Central memory CD8-positive, alpha-beta T cell (primary cell): ENCODE results near the gene FUBP3.
A peak's percentile ranks its signal among the peaks of the same experiment; 100 is the strongest.

ENCODE experiments used
- ATAC-seq: fragments of 150-1000 bp; cut with Tn5 transposase; replicated peaks from 2 replicates; pipeline ENCODE4 v1.10.0; 2022; ENCODE audit warnings: mild to moderate bottlenecking, moderate FRiP score, moderate number of reproducible peaks; ENCODE audit not compliant: poor library complexity, severe bottlenecking; ENCODE audit errors: extremely low read depth
- DNase-seq, 2 donors: peaks; one replicate each; pipeline ENCODE4 v3.0.0; 2021; ENCODE audit warnings: low spot score in 2 of 2
- H3K27ac Mint-ChIP-seq: one replicate; pipeline ENCODE4 v1.8.0; 2022; ENCODE audit warnings: low read depth, mild to moderate bottlenecking, moderate library complexity, mixed read lengths
- H3K27me3 Mint-ChIP-seq: one replicate; pipeline ENCODE4 v1.8.0; 2022; ENCODE audit warnings: mixed read lengths
- H3K36me3 Mint-ChIP-seq: one replicate; pipeline ENCODE4 v1.8.0; 2022; ENCODE audit warnings: mild to moderate bottlenecking, moderate library complexity, mixed read lengths; ENCODE audit not compliant: insufficient read depth
- H3K4me1 Mint-ChIP-seq: one replicate; pipeline ENCODE4 v1.8.0; 2022; ENCODE audit warnings: mixed read lengths
- H3K4me3 Mint-ChIP-seq: one replicate; pipeline ENCODE4 v1.8.0; 2022; ENCODE audit warnings: mild to moderate bottlenecking, moderate library complexity, mixed read lengths
- H3K9me3 Mint-ChIP-seq: one replicate; pipeline ENCODE4 v1.8.0; 2022; ENCODE audit warnings: mixed read lengths

FUBP3 gene

DNA sequence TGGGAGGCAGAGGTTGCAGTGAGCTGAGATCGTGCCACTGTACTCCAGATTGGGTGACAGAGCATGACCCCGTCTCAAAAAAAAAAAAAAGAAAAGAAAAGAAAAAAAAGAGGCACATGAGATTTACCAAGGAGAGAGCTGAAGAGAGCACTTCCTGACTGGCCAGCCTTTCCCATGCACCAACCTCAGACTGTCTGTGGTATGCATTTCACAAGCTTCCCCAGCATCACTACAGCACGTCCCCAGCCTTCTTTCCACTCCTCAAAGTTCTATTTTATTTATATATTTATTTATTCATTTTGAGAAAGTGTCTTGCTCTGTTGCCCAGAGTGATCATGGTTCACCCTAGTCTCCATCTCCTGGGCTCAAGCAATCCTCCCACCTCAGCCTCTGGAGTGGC lies 13.6 kb upstream of the FUBP3 start:
- Mint-ChIP-seq H3K4me1 (no peaks in the 10 kb centered on the region), H3K27me3 (peaks cover 51% of the 10 kb centered on the region), H3K9me3 (no peaks in the 10 kb centered on the region), H3K27ac (no peak overlapping the region), H3K36me3 (no peaks in the 10 kb centered on the region), H3K4me3 (no peak overlapping the region)
- ATAC-seq: no peak
- no peak for DNase-seq

DNA sequence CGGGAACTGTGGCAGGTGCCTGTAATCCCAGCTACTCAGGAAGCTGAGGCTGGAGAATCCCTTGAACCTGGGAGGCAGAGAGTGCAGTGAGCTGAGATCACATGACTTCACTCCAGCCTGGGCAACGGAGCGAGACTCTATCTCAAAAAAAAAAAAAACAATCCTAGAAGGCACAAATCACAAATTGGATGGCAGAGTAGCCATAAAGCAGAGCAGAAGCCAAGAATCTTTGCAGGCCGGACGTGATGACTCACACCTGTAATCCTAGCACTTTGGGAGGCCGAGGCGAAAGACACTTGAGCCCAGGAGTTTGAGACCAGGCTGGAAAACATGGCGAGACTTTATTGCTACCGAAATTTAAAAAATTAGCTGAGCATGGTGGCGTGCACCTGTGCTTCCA lies 9.2 kb upstream of the FUBP3 start:
- Mint-ChIP-seq H3K4me3 (no peak overlapping the region), H3K9me3 (no peaks in the 10 kb centered on the region), H3K4me1 (no peaks in the 10 kb centered on the region)

DNA sequence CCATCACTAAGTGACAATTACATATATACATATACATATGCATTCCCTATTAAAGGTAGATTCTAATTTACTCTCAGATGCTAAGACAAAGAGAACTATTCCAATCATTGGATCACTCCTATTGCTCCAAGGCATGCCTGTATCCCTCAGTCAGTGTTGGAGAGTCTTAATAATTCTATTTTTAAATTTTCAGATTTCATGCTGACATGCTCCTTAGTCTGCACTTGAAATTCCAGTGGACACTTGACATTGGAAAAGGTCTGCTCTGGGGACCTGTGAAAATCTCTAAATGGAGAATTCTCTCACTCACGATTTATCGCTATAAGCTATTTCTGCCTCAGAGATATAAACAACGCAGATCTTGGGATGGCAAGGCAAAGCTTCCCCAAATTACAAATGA lies 3.9 kb upstream of the FUBP3 start:
- no peak overlapping the region for H3K4me3 Mint-ChIP-seq
- H3K36me3 Mint-ChIP-seq: peaks cover 4% of the 10 kb centered on the region
- no peak for DNase-seq
- H3K27me3 Mint-ChIP-seq: no peaks in the 10 kb centered on the region
- H3K4me1 Mint-ChIP-seq: peaks cover 16% of the 10 kb centered on the region
- H3K9me3 Mint-ChIP-seq: no peaks in the 10 kb centered on the region
- no peak overlapping the region for H3K27ac Mint-ChIP-seq
- no peak for ATAC-seq

More for the DNA sequence above, 9.2 kb upstream of the FUBP3 start:
- Mint-ChIP-seq H3K27me3 (peaks cover 22% of the 10 kb centered on the region), H3K36me3 (no peaks in the 10 kb centered on the region), H3K27ac (no peak overlapping the region)
- ATAC-seq (no peak), DNase-seq (no peak)

DNA sequence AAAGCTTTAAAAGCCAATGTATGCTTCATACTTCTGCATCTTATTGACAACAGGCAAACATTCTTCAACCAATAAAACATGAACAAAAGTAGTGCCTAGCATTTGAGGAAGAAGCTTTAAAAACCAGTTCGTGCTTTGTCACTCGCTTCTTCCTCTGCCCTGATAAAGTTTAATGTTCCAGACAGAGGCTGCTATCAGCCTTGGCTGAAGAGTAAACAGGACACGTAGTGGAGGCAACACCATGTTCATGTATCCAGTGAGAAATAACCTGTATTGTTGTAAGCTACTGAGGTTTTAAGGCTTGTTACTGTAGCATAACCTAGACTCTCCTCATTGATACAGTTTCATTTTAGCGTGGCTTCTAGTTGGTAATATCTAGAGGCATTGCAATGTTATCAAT lies 3.2 kb upstream of the FUBP3 start:
- Mint-ChIP-seq H3K27ac (no peak overlapping the region), H3K4me3 (no peak overlapping the region), H3K9me3 (no peaks in the 10 kb centered on the region), H3K36me3 (peaks cover 4% of the 10 kb centered on the region), H3K4me1 (peaks cover 22% of the 10 kb centered on the region), H3K27me3 (no peaks in the 10 kb centered on the region)
- no peak for ATAC-seq
- DNase-seq: no peak

GRCh38 chr9:130579738-130580463 lies 524 bp downstream of the FUBP3 start:
- ATAC-seq: peak; percentile 39
- Mint-ChIP-seq H3K36me3 (peaks cover 4% of the 10 kb centered on the region), H3K27me3 (no peaks in the 10 kb centered on the region), H3K4me3 (peak overlapping the region; percentile 88), H3K27ac (peak overlapping the region; percentile 65), H3K9me3 (no peaks in the 10 kb centered on the region), H3K4me1 (peaks cover 31% of the 10 kb centered on the region)
- peak in 1 of 2 donors; percentile 9 for DNase-seq

DNA sequence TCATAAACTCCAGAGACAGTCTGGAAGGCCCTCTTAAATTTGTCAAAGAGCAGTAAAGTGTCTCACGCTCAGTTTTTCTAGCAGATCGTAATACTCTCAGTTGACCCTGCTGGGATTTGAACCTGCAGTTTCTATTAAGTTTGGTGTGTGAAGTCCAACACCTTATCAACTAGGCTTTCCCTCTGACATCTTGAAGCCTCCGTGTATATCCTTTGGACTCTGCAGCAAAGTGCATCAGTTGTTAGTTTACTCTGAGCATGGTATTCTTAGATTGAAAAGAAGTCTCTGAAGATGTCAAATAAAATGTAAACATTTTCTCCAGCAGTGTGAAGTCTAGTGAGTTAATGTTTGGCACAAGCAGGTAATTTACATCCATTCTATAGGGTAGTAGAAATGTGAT lies 2.4 kb downstream of the FUBP3 start:
- peaks cover 44% of the 10 kb centered on the region for H3K4me1 Mint-ChIP-seq
- no peaks in the 10 kb centered on the region for H3K9me3 Mint-ChIP-seq
- ATAC-seq (no peak), DNase-seq (no peak)
- H3K4me3 Mint-ChIP-seq: no peak overlapping the region
- peaks cover 4% of the 10 kb centered on the region for H3K36me3 Mint-ChIP-seq
- no peaks in the 10 kb centered on the region for H3K27me3 Mint-ChIP-seq
- H3K27ac Mint-ChIP-seq: peak overlapping the region; percentile 38

- no peak for DNase-seq
- Mint-ChIP-seq H3K4me3 (no peak overlapping the region), H3K27me3 (no peaks in the 10 kb centered on the region), H3K27ac (no peak overlapping the region), H3K36me3 (peaks cover 4% of the 10 kb centered on the region), H3K4me1 (peaks cover 53% of the 10 kb centered on the region), H3K9me3 (no peaks in the 10 kb centered on the region)
- ATAC-seq: no peak
Observed at GRCh38 chr9:130583271-130583670, 3.9 kb downstream of the FUBP3 start.

- no peak for DNase-seq
- peaks cover 44% of the 10 kb centered on the region for H3K4me1 Mint-ChIP-seq
- no peaks in the 10 kb centered on the region for H3K9me3 Mint-ChIP-seq
- H3K4me3 Mint-ChIP-seq: no peak overlapping the region
- H3K27ac Mint-ChIP-seq: no peak overlapping the region
- peaks cover 9% of the 10 kb centered on the region for H3K36me3 Mint-ChIP-seq
- no peaks in the 10 kb centered on the region for H3K27me3 Mint-ChIP-seq
- no peak for ATAC-seq
Observed at GRCh38 chr9:130587921-130588320, 8.5 kb downstream of the FUBP3 start.

GRCh38 chr9:130588416-130588815 lies 9.0 kb downstream of the FUBP3 start:
- DNase-seq: no peak
- H3K27me3 Mint-ChIP-seq: no peaks in the 10 kb centered on the region
- peaks cover 12% of the 10 kb centered on the region for H3K36me3 Mint-ChIP-seq
- no peak for ATAC-seq
- no peaks in the 10 kb centered on the region for H3K9me3 Mint-ChIP-seq
- no peak overlapping the region for H3K4me3 Mint-ChIP-seq
- no peak overlapping the region for H3K27ac Mint-ChIP-seq
- H3K4me1 Mint-ChIP-seq: peaks cover 49% of the 10 kb centered on the region

- no peak for DNase-seq
- H3K27me3 Mint-ChIP-seq: no peaks in the 10 kb centered on the region
- peaks cover 50% of the 10 kb centered on the region for H3K4me1 Mint-ChIP-seq
- no peak overlapping the region for H3K27ac Mint-ChIP-seq
- H3K4me3 Mint-ChIP-seq: no peak overlapping the region
- H3K9me3 Mint-ChIP-seq: no peaks in the 10 kb centered on the region
- H3K36me3 Mint-ChIP-seq: peaks cover 12% of the 10 kb centered on the region
- ATAC-seq: no peak
Observed at GRCh38 chr9:130589754-130590153, 10.4 kb downstream of the FUBP3 start.

DNA sequence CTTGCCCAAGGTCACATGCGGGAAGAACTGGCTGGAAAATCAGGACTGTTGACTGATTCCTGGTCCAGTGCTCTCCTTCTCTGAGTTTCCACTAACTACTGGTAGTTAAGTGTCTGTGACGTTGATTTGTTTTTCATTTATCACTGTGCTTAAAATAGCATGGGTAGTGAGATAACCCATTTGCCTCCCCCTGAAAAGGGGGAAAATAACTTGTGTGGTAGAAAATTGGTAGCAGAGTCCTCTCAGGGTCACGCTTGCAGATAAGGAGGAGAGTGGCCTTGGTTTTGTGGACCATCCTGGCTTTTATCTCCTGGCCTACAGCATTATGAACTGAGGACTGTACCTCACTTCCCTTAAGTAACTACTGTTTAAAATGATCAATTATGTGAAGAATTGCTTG lies 10.9 kb downstream of the FUBP3 start:
- Mint-ChIP-seq H3K9me3 (no peaks in the 10 kb centered on the region), H3K27ac (no peak overlapping the region), H3K27me3 (no peaks in the 10 kb centered on the region), H3K4me1 (peaks cover 46% of the 10 kb centered on the region), H3K36me3 (peaks cover 13% of the 10 kb centered on the region), H3K4me3 (no peak overlapping the region)
- DNase-seq (no peak), ATAC-seq (no peak)

- DNase-seq: no peak
- Mint-ChIP-seq H3K27ac (no peak overlapping the region), H3K27me3 (no peaks in the 10 kb centered on the region), H3K9me3 (no peaks in the 10 kb centered on the region), H3K4me3 (no peak overlapping the region), H3K36me3 (peaks cover 29% of the 10 kb centered on the region), H3K4me1 (peaks cover 30% of the 10 kb centered on the region)
- no peak for ATAC-seq
Observed at GRCh38 chr9:130593020-130593419, 13.6 kb downstream of the FUBP3 start.

DNA sequence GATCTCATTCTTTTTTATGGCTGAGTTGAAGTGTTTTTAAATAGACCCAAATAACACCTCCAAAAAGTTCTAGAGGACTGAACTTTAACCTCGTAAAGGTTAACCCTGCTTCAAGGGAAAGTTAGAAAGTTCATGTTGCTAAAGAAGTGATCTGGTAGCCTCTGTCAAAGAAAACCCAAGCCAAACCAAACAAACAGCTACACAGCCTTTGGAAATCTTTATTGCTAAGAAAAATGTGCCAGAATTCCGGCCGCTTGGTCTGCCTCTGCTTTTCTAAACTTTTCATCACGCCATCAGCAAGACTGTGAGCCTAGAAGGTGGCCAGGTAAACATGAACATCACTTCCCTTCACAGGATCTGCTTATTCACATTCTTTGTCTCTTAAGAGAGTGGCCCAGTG lies 17.9 kb downstream of the FUBP3 start:
- H3K36me3 Mint-ChIP-seq: peaks cover 31% of the 10 kb centered on the region
- no peaks in the 10 kb centered on the region for H3K9me3 Mint-ChIP-seq

More for the DNA sequence above, 17.9 kb downstream of the FUBP3 start:
- DNase-seq: no peak
- ATAC-seq: no peak
- H3K27me3 Mint-ChIP-seq: no peaks in the 10 kb centered on the region
- no peak overlapping the region for H3K4me3 Mint-ChIP-seq
- H3K4me1 Mint-ChIP-seq: peaks cover 11% of the 10 kb centered on the region
- H3K27ac Mint-ChIP-seq: no peak overlapping the region
